ENCODE results near the gene CD22.
"Not testable (repeated sequence)": the region's sequence is repeated elsewhere in the genome, so short reads cannot be mapped to it uniquely, and the experiment has no call there.

The CD22 gene

GRCh38 chr19:35355791-35356460 is 26.9 kb downstream of the CD22 start:
- Histone ChIP-seq H3K9me3 (ENCODE audit: control insufficient read depth in 1 of 2, low read length in 2 of 2) (no peaks in the 10 kb centered on the region), H3K4me3 (ENCODE audit: low read depth in 1 of 2, low read length in 2 of 2) (no peak overlapping the region), H3K27me3 (ENCODE audit: low read depth, low read length) (no peaks in the 10 kb centered on the region), H3K4me1 (ENCODE audit: control insufficient read depth in 1 of 2, insufficient read depth in 2 of 2, low read length in 2 of 2) (no peaks in the 10 kb centered on the region), H3K27ac (ENCODE audit: low read length) (no peak overlapping the region), H3K36me3 (ENCODE audit: control insufficient read depth in 1 of 2, insufficient read depth in 2 of 2, low read length in 2 of 2) (no peaks in the 10 kb centered on the region)

GRCh38 chr19:35357867-35358573 is 29.0 kb downstream of the CD22 start, which contains the start of gene FFAR3:
FFAR3 (plus strand) TSS chr19:35358460; CDS start chr19:35358891, 431 bp downstream.
- H3K4me1 ChIP-seq (ENCODE audit: control insufficient read depth in 1 of 2, insufficient read depth in 2 of 2, low read length in 2 of 2): no peaks in the 10 kb centered on the region
- H3K9me3 ChIP-seq (ENCODE audit: control insufficient read depth in 1 of 2, low read length in 2 of 2): no peaks in the 10 kb centered on the region
- no peak within 1 kb of the TSS for H3K27ac ChIP-seq (ENCODE audit: low read length)
- H3K27me3 ChIP-seq (ENCODE audit: low read depth, low read length): no peaks in the 10 kb centered on the region
- no peaks in the 10 kb centered on the region for H3K36me3 ChIP-seq (ENCODE audit: control insufficient read depth in 1 of 2, insufficient read depth in 2 of 2, low read length in 2 of 2)
- H3K4me3 ChIP-seq (ENCODE audit: low read depth in 1 of 2, low read length in 2 of 2): no peak within 1 kb of the TSS

- H3K36me3 ChIP-seq (ENCODE audit: control insufficient read depth in 1 of 2, insufficient read depth in 2 of 2, low read length in 2 of 2); H3K9me3 ChIP-seq (ENCODE audit: control insufficient read depth in 1 of 2, low read length in 2 of 2); H3K27ac ChIP-seq (ENCODE audit: low read length); H3K4me1 ChIP-seq (ENCODE audit: control insufficient read depth in 1 of 2, insufficient read depth in 2 of 2, low read length in 2 of 2); H3K4me3 ChIP-seq (ENCODE audit: low read depth in 1 of 2, low read length in 2 of 2); H3K27me3 ChIP-seq (ENCODE audit: low read depth, low read length): not testable (repeated sequence)
These were observed 29.8 kb downstream of the CD22 start for GRCh38 chr19:35358834-35359233.

GRCh38 chr19:35359395-35359794 is 30.4 kb downstream of the CD22 start:
- not testable (repeated sequence) for H3K27me3 ChIP-seq (ENCODE audit: low read depth, low read length); H3K27ac ChIP-seq (ENCODE audit: low read length); H3K9me3 ChIP-seq (ENCODE audit: control insufficient read depth in 1 of 2, low read length in 2 of 2); H3K4me3 ChIP-seq (ENCODE audit: low read depth in 1 of 2, low read length in 2 of 2); H3K36me3 ChIP-seq (ENCODE audit: control insufficient read depth in 1 of 2, insufficient read depth in 2 of 2, low read length in 2 of 2); H3K4me1 ChIP-seq (ENCODE audit: control insufficient read depth in 1 of 2, insufficient read depth in 2 of 2, low read length in 2 of 2)

GRCh38 chr19:35360081-35360480 is 31.1 kb downstream of the CD22 start:
- H3K27ac ChIP-seq (ENCODE audit: low read length); H3K9me3 ChIP-seq (ENCODE audit: control insufficient read depth in 1 of 2, low read length in 2 of 2); H3K4me1 ChIP-seq (ENCODE audit: control insufficient read depth in 1 of 2, insufficient read depth in 2 of 2, low read length in 2 of 2); H3K4me3 ChIP-seq (ENCODE audit: low read depth in 1 of 2, low read length in 2 of 2); H3K36me3 ChIP-seq (ENCODE audit: control insufficient read depth in 1 of 2, insufficient read depth in 2 of 2, low read length in 2 of 2); H3K27me3 ChIP-seq (ENCODE audit: low read depth, low read length): not testable (repeated sequence)

GRCh38 chr19:35360880-35361420 is 32.0 kb downstream of the CD22 start:
- Histone ChIP-seq H3K27ac (ENCODE audit: low read length) (no peak overlapping the region), H3K4me3 (ENCODE audit: low read depth in 1 of 2, low read length in 2 of 2) (no peak overlapping the region), H3K36me3 (ENCODE audit: control insufficient read depth in 1 of 2, insufficient read depth in 2 of 2, low read length in 2 of 2) (no peaks in the 10 kb centered on the region), H3K9me3 (ENCODE audit: control insufficient read depth in 1 of 2, low read length in 2 of 2) (no peaks in the 10 kb centered on the region), H3K4me1 (ENCODE audit: control insufficient read depth in 1 of 2, insufficient read depth in 2 of 2, low read length in 2 of 2) (no peaks in the 10 kb centered on the region), H3K27me3 (ENCODE audit: low read depth, low read length) (no peaks in the 10 kb centered on the region)

GRCh38 chr19:35362261-35363000 is 33.4 kb downstream of the CD22 start:
- H3K4me3 ChIP-seq (ENCODE audit: low read depth in 1 of 2, low read length in 2 of 2): no peak overlapping the region
- H3K36me3 ChIP-seq (ENCODE audit: control insufficient read depth in 1 of 2, insufficient read depth in 2 of 2, low read length in 2 of 2): no peaks in the 10 kb centered on the region
- H3K4me1 ChIP-seq (ENCODE audit: control insufficient read depth in 1 of 2, insufficient read depth in 2 of 2, low read length in 2 of 2): no peaks in the 10 kb centered on the region
- no peak overlapping the region for H3K27ac ChIP-seq (ENCODE audit: low read length)
- H3K9me3 ChIP-seq (ENCODE audit: control insufficient read depth in 1 of 2, low read length in 2 of 2): no peaks in the 10 kb centered on the region
- no peaks in the 10 kb centered on the region for H3K27me3 ChIP-seq (ENCODE audit: low read depth, low read length)

GRCh38 chr19:35363001-35363590 is 34.1 kb downstream of the CD22 start:
- no peaks in the 10 kb centered on the region for H3K36me3 ChIP-seq (ENCODE audit: control insufficient read depth in 1 of 2, insufficient read depth in 2 of 2, low read length in 2 of 2)
- no peaks in the 10 kb centered on the region for H3K9me3 ChIP-seq (ENCODE audit: control insufficient read depth in 1 of 2, low read length in 2 of 2)
- no peaks in the 10 kb centered on the region for H3K27me3 ChIP-seq (ENCODE audit: low read depth, low read length)
- H3K4me1 ChIP-seq (ENCODE audit: control insufficient read depth in 1 of 2, insufficient read depth in 2 of 2, low read length in 2 of 2): no peaks in the 10 kb centered on the region
- no peak overlapping the region for H3K27ac ChIP-seq (ENCODE audit: low read length)
- H3K4me3 ChIP-seq (ENCODE audit: low read depth in 1 of 2, low read length in 2 of 2): no peak overlapping the region

GRCh38 chr19:35363711-35364425 is 34.9 kb downstream of the CD22 start:
- Histone ChIP-seq H3K4me1 (ENCODE audit: control insufficient read depth in 1 of 2, insufficient read depth in 2 of 2, low read length in 2 of 2) (no peaks in the 10 kb centered on the region), H3K27me3 (ENCODE audit: low read depth, low read length) (no peaks in the 10 kb centered on the region), H3K4me3 (ENCODE audit: low read depth in 1 of 2, low read length in 2 of 2) (no peak overlapping the region), H3K9me3 (ENCODE audit: control insufficient read depth in 1 of 2, low read length in 2 of 2) (no peaks in the 10 kb centered on the region), H3K36me3 (ENCODE audit: control insufficient read depth in 1 of 2, insufficient read depth in 2 of 2, low read length in 2 of 2) (no peaks in the 10 kb centered on the region), H3K27ac (ENCODE audit: low read length) (no peak overlapping the region)

GRCh38 chr19:35365303-35365702 is 36.3 kb downstream of the CD22 start:
- H3K36me3 ChIP-seq (ENCODE audit: control insufficient read depth in 1 of 2, insufficient read depth in 2 of 2, low read length in 2 of 2): no peaks in the 10 kb centered on the region
- no peaks in the 10 kb centered on the region for H3K9me3 ChIP-seq (ENCODE audit: control insufficient read depth in 1 of 2, low read length in 2 of 2)
- H3K4me1 ChIP-seq (ENCODE audit: control insufficient read depth in 1 of 2, insufficient read depth in 2 of 2, low read length in 2 of 2): no peaks in the 10 kb centered on the region
- H3K4me3 ChIP-seq (ENCODE audit: low read depth in 1 of 2, low read length in 2 of 2): no peak overlapping the region
- H3K27ac ChIP-seq (ENCODE audit: low read length): no peak overlapping the region
- no peaks in the 10 kb centered on the region for H3K27me3 ChIP-seq (ENCODE audit: low read depth, low read length)
